HG03066 (cell line): ENCODE data around the gene TAMALIN.

Experiments
- ATAC-seq: cut with Tn5 transposase; IDR thresholded peaks from one replicate; pipeline ENCODE4 v1.9.1; 2021; ENCODE audit warnings: low read depth; ENCODE audit not compliant: unreplicated experiment

TAMALIN gene

DNA sequence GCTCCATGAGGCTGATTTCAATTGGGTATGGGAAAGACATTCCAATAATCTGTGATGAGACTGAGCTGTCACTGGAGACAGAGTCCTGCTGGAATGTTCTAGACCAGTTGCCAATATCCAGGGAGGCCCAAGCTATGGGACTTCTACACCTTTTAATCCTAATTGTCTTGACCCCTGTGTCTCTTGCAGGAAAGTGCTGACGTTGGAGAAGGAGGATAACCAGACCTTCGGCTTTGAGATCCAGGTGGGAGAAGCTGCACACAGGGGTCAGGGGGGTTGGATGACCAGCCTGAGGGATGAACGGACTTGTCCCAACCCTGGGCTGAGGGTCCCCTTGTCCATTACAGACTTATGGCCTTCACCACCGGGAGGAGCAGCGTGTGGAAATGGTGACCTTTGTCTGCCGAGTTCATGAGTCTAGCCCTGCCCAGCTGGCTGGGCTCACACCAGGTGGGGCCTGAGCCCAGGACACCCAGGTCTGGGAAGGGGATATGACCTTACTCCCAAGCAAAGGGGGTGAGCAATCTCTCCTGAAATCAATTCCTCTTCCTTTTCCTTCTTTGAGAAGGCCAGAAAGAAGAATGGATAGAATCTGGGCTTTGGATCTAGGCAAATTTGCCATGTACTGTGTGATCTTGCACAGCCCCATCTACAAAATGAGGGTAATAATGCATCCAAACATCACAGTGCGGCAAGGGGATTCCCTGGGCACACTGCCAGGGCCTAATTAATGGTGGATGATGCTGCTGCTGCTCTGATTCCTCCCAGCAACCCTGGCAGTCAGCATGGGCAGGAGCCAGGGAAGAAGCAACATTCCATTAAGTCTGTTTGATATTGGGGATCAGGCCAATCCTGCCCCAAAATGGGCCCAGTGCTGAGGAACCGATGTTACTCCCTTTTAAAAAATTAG is 4.2 kb downstream of the TAMALIN start:
- no peak for ATAC-seq

- no peak for ATAC-seq
Measured at GRCh38 chr12:52011602-52012214, 5.0 kb downstream of the TAMALIN start.

DNA sequence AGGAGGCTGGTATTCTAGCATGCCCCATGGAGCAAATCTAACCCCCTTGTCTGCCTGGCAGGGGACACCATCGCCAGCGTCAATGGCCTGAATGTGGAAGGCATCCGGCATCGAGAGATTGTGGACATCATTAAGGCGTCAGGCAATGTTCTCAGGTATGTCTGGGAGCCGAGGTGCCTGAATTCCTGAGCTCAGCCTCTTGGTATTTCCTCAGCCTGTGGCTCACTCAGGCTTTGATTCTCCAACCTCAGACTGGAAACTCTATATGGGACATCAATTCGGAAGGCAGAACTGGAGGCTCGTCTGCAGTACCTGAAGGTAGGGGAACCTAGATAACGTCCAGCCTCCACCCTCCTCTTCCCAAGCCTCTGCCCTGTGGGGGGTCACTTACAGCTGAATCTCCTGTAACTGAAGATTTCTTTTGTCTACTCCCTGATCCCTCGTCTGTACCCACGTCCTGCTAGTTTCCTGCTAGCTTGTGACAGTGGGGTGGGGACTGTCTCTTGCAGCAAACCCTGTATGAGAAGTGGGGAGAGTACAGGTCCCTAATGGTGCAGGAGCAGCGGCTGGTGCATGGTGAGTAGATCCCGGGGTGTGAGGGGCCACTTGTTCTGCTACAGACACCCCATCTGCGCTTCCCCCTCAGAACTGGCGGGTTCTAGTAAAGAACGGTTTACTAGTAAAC is 7.0 kb downstream of the TAMALIN start:
- no peak for ATAC-seq

- no peak for ATAC-seq
Measured at GRCh38 chr12:52014567-52015530, 8.1 kb downstream of the TAMALIN start.

- no peak for ATAC-seq
Measured at GRCh38 chr12:52015532-52016041, 8.8 kb downstream of the TAMALIN start.

GRCh38 chr12:52018433-52019112 is 11.8 kb downstream of the TAMALIN start:
- ATAC-seq: no peak

DNA sequence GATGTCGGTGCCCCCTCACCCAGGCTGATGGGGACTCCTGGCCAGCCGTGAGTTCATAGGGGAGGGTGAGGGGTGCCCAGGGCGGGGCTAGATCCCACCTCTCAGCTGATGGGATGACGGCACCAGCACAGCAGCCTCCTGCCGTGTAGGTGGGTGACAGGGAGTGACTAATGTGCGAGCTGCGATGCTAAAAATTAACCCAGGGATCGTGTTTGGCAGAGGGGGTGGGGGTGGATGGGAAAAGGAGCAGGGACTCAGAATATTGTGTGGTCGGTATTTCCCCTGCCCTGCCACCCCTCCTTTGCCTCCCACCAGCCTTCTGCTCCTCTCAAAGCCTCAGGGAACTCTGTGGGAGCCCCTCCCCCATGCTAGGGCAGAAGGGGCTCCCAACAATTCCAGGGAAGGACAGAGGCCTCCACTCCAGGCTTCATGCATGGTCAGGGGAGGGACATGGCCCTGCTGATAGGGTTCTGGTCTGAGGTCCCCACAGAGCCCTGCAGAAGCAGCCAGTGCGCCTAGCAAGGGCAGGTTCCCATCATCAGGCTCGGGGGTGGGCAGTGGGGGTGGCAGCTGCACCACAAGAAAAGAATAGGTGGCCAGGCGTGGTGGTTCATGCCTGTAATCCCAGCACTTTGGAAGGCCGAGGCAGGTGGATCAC is 12.5 kb downstream of the TAMALIN start:
- no peak for ATAC-seq

- ATAC-seq: no peak
Measured at GRCh38 chr12:52020539-52021336, 14.0 kb downstream of the TAMALIN start.

- peak; percentile 5 for ATAC-seq
Measured at GRCh38 chr12:52022841-52023181, 16.1 kb downstream of the TAMALIN start.

- ATAC-seq: peak; percentile 34
Measured at GRCh38 chr12:52023182-52023975, 16.6 kb downstream of the TAMALIN start.

DNA sequence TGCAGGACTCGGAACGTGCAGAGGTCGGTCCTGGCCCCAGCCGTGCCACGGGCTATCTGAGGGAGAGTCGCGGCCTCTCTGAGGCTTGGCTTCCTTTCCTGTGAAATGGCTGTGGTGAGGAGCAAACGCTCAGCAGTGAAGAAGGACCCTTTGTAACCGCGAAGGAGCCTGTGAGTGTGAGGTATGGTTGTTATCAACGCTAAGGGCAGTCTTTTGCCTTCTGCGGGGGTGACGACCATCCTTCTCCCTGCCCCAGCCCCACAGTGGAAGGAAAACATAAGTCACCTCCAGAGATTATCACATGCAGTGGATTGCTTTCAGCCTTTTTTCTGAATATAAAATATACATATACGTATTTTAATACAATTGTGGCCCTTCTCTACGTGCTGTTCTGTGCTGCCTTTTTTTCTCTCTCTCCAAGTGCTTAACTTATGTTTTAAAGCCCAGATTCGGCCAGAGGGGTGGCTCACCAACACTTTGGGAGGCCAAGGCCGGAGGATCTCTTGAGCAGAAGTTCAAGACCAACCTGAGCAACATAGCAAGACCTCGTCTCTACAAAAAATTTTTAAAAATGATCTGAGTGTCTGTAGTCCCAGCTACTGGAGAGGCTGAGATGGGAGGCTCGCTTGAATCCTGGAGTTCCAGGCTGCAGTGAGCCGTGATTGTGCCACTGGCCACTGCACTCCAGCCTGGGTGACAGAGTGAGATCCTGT is 17.4 kb downstream of the TAMALIN start:
- ATAC-seq: peak; percentile 9

DNA sequence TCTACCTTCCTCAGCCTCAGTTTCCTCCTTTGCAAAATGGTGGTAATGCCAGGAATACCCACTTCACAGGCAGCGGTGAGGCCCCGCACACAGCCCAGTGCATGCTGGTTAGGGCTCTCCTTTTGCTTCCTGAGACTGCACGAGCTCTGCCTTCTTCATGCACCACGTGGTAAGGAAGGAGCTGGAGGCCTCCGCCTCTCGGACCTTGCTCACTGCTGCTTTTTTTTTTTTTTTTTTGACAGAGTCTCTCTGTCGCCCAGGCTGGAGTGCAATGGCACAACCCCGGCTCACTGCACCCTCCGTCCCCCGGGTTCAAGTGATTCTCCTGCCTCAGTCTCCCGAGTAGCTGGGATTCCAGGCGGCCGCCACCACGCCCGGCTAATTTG is 18.1 kb downstream of the TAMALIN start:
- no peak for ATAC-seq

- ATAC-seq: no peak
Measured at GRCh38 chr12:52026263-52026662, 19.5 kb downstream of the TAMALIN start.

DNA sequence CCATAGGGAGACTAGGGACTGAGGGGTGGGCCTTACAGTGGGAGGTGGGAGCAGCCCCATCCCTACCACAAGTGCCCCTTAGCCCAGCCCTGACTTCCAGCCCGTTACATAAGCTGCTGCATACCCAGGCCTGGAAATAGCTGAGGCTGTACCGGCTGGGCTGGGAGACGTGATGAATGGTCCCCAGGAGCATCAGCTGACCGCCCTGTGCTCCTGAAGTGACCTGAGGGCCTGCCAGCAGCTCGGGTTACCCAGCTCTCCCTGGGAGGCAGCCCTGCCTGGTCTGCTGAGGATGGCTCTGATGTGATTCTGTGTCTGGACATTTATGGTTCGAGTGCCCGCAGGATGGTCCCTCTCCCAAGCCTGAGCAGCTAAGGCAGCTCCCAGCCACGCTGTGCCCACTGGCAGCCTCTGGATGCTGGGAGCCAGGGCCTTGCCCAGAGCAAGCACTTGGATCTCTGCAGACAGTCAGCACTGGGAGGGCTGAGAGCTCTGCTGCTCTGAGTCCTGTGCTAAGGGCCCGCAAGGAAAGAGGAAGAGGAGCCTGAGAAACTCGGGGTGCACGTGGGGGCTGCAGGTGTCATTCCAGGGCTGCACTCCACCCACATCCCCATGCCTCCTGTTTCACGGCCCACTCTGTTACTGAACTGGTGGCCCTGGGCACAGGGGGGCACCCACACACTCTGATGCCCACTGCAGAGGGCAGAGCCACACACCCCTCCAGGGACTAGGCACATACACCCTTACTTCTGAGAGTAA is 20.5 kb downstream of the TAMALIN start:
- no peak for ATAC-seq

DNA sequence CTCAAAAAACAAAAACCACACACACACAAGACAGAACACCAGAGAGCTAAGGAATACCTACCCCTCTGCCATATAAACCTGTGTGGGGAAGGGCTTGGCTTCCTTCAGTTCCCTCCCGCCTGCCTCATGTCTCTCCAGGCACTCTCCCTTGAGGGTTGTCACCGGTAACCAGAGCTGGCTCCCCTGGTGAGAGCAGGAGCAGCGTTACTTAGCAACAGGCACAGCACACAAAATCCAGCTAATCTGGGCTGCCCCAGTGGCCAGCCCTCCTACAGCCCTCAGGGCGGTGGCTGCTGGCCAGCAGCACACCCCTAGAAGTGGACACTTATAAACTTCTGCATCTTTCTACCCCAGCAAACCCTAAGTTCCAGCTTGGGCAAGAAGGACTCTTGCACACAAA is 22.9 kb downstream of the TAMALIN start:
- ATAC-seq: no peak

- no peak for ATAC-seq
Measured at GRCh38 chr12:52032446-52032803, 25.7 kb downstream of the TAMALIN start.
